ENCODE results near the gene RPS3.

DNA sequence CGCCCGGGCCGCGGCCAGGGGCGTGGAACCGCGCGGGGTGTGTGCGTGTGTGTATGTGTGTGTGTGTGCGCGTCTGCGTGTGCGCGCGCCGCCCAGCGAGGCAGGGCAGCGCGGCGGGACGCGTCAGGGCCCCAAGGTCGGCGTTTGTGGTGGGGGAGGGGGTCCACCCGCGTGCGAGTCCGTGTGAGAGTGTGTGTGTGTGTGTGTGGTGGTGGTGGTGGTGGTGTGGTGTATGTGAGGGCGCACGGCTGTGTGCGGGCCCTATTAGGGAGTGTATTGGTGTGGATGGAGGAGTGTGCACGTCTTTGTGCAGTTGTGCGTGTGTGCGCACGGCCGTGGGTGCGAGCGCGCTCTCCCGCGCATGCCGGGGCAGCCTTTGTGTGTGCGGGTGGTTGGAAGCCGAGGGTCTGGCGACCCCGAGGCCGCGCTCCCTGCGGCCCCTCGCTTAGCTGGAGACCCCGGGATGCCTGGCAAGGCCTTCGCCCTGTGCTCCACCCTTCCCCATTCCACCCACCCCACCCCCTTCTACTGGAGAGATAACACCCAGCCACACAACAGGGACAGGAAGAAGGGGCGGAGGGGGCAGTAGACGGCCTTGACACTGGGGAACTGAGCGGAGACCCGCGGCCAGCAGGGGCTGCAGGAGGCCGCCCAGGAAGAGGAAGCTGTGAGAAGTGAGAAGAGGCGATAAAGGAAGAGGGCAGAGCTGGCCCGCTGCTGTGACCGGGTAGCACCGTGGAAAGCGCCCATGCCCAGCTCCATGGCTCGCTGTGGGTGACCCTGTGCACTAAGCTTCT lies 47.3 kb upstream of the RPS3 start:
- TF ChIP-seq EZH2 (IDR thresholded peaks at IDR 0.05; ENCODE audit: borderline replicate concordance): no peak
- TF ChIP-seq, protein P1, sequence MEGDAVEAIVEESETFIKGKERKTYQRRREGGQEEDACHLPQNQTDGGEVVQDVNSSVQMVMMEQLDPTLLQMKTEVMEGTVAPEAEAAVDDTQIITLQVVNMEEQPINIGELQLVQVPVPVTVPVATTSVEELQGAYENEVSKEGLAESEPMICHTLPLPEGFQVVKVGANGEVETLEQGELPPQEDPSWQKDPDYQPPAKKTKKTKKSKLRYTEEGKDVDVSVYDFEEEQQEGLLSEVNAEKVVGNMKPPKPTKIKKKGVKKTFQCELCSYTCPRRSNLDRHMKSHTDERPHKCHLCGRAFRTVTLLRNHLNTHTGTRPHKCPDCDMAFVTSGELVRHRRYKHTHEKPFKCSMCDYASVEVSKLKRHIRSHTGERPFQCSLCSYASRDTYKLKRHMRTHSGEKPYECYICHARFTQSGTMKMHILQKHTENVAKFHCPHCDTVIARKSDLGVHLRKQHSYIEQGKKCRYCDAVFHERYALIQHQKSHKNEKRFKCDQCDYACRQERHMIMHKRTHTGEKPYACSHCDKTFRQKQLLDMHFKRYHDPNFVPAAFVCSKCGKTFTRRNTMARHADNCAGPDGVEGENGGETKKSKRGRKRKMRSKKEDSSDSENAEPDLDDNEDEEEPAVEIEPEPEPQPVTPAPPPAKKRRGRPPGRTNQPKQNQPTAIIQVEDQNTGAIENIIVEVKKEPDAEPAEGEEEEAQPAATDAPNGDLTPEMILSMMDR (IDR thresholded peaks at IDR 0.05; ENCODE audit: poor library complexity): no peak

Measured in hepatocyte (in vitro differentiated cells).